GM23248 (cell line): ENCODE measurements around the gene C1orf174. TPM values are rescaled to one million over a fixed set of nuclear protein-coding genes. Genes with fewer than 3 reads are reported as not detected.

Experiments used
- DNase-seq: peaks from one replicate; pipeline ENCODE4 v3.0.0-alpha.2; 2015
- H2AFZ ChIP-seq: fragments of 200-600 bp; sonication (generic); 2 replicates; pipeline ENCODE4 v1.6.1; 2016; ENCODE audit warnings: antibody characterized with exemption
- H3F3A ChIP-seq: fragments of 200-600 bp; sonication (generic); 2 replicates; pipeline ENCODE4 v1.6.1; 2016; ENCODE audit warnings: mild to moderate bottlenecking, antibody characterized with exemption, mixed run types; ENCODE audit not compliant: insufficient read depth
- H3K27ac ChIP-seq: fragments of 200-600 bp; sonication (generic); 2 replicates; pipeline ENCODE4 v1.5.1; 2016; ENCODE audit warnings: mild to moderate bottlenecking
- H3K27me3 ChIP-seq: fragments of 200-600 bp; sonication (generic); replicated peaks from 2 replicates; pipeline ENCODE4 v1.6.1; 2016; ENCODE audit warnings: mild to moderate bottlenecking; ENCODE audit not compliant: insufficient read depth
- H3K36me3 ChIP-seq: fragments of 200-600 bp; sonication (generic); 2 replicates; pipeline ENCODE4 v1.6.1; 2016; ENCODE audit warnings: low read depth, mild to moderate bottlenecking
- H3K4me1 ChIP-seq: fragments of 200-600 bp; sonication (generic); 2 replicates; pipeline ENCODE4 v1.6.1; 2016; ENCODE audit warnings: mild to moderate bottlenecking; ENCODE audit not compliant: insufficient read depth
- H3K4me2 ChIP-seq: fragments of 200-600 bp; sonication (generic); one replicate; pipeline ENCODE4 v1.6.1; 2016; ENCODE audit warnings: mild to moderate bottlenecking; ENCODE audit not compliant: unreplicated experiment
- H3K4me3 ChIP-seq: fragments of 200-600 bp; sonication (generic); 2 replicates; pipeline ENCODE4 v1.5.1; 2016; ENCODE audit warnings: mild to moderate bottlenecking
- H3K79me2 ChIP-seq: fragments of 200-600 bp; sonication (generic); 2 replicates; pipeline ENCODE4 v1.6.1; 2016; ENCODE audit warnings: mild to moderate bottlenecking; ENCODE audit not compliant: insufficient read depth
- H3K9ac ChIP-seq: fragments of 200-600 bp; sonication (generic); 2 replicates; pipeline ENCODE4 v1.6.1; 2016; ENCODE audit warnings: mild to moderate bottlenecking
- H3K9me2 ChIP-seq: fragments of 200-600 bp; sonication (generic); 2 replicates; pipeline ENCODE4 v1.6.1; 2016; ENCODE audit warnings: mixed run types, mild to moderate bottlenecking, moderate library complexity; ENCODE audit not compliant: insufficient read depth
- H3K9me3 ChIP-seq: fragments of 200-600 bp; sonication (generic); one replicate; pipeline ENCODE4 v1.6.1; 2017; ENCODE audit warnings: low read depth
- H4K20me1 ChIP-seq: fragments of 200-600 bp; sonication (generic); 2 replicates; pipeline ENCODE4 v1.6.0; 2016; ENCODE audit not compliant: insufficient read depth
- EZH2 ChIP-seq: fragments of 200-600 bp; sonication (generic); IDR thresholded peaks from 2 replicates; pipeline ENCODE4 v1.6.1; 2018; ENCODE audit warnings: antibody characterized with exemption, mild to moderate bottlenecking; ENCODE audit not compliant: insufficient read depth, poor library complexity, severe bottlenecking
- EZH2phosphoT487 ChIP-seq: fragments of 200-600 bp; sonication (generic); IDR thresholded peaks from 2 replicates; pipeline ENCODE4 v1.6.1; 2018; ENCODE audit warnings: antibody characterized with exemption, moderate library complexity, mild to moderate bottlenecking, low read depth; ENCODE audit not compliant: insufficient read depth
- WGBS, 2 experiments: methylation state at CpG; one replicate each; pipeline ENCODE4 v1.1.6; 2015 to 2017; ENCODE audit warnings: low lambda C conversion rate in 2 of 2, low coverage in 1 of 2; ENCODE audit errors: missing lambda C conversion rate in 2 of 2; 5-methylcytosine and 5-hydroxymethylcytosine counted together
- in situ Hi-C: fragments of 300-500 bp; cut with MboI; formaldehyde crosslinking; loops from 2 replicates; pipeline ENCODE4 v1.15.0; 2020
- polyA plus RNA-seq: library from polyadenylated mRNA; unstranded; fragments of >200 nt; fragmentation: Nextera tagmentation; extraction: Ambion mirVana; gene quantifications from 2 replicates; pipeline ENCODE4 v1.2.1, GENCODE V29; 2016
- total RNA-seq: library from RNA; depleted of rRNA; stranded (reverse); fragments of >200 nt; shearing (Covaris generic); gene quantifications from 2 replicates; pipeline ENCODE4 v1.2.3, GENCODE V29; 2014

Gene C1orf174
- total and polyA plus RNA-seq, 2 experiments from 2014 or later = 33.2 to 36.9 TPM

- no peaks in the 10 kb centered on the region for H3K4me1 ChIP-seq
- no peaks in the 10 kb centered on the region for H3K79me2 ChIP-seq
- H3F3A ChIP-seq = no peaks in the 10 kb centered on the region
- H3K27ac ChIP-seq = no peak overlapping the region
- no peak for TF ChIP-seq EZH2
- no peak for TF ChIP-seq EZH2phosphoT487
- no peaks in the 10 kb centered on the region for H3K27me3 ChIP-seq
- no peak for DNase-seq
- WGBS, 2 experiments = 2 to 6% methylated on average over 12 of the region's 12 CpGs
- in situ Hi-C loops = no loop called here
- no peak overlapping the region for H3K4me3 ChIP-seq
- no peaks in the 10 kb centered on the region for H3K9me3 ChIP-seq
- no peak overlapping the region for H3K9ac ChIP-seq
- H2AFZ ChIP-seq = no peak overlapping the region
- no peaks in the 10 kb centered on the region for H3K9me2 ChIP-seq
- no peaks in the 10 kb centered on the region for H3K36me3 ChIP-seq
- H3K4me2 ChIP-seq = no peak overlapping the region
- no peaks in the 10 kb centered on the region for H4K20me1 ChIP-seq
These were observed 40.8 kb upstream of the C1orf174 start for GRCh38 chr1:3940754-3941345.

DNA sequence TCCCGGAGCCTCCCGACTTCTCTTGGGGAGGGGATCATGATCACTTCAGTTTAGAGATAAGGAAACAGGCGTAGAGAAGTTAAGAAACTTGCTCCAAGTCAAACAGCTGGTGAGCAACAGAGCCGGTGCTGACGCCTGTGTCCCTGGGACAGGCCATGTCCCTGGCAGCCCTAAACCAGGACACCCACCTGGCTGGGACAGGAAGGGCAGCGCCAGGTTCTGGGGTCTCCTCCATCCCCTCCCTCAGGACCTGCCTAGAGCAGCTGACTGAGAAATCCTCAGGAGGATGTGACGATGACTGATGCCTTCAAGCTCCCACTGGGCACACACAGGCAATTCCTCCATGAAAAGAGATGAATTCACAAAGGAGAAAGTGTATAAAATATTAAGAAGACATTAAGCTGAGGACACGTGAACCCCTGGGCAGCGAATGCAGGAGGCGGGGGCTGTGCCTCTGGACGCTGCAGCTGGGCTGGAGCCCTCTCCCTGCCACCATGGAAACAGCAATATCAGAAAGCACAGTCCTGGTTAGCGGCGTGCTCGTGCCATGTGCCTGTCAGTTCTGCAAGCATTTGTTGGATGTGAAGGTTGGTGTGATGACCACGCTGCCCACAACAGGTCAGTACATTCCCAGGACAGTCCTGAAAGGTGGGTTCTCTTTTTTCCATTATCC lies 40.1 kb upstream of the C1orf174 start:
- H3F3A ChIP-seq = no peaks in the 10 kb centered on the region

DNA sequence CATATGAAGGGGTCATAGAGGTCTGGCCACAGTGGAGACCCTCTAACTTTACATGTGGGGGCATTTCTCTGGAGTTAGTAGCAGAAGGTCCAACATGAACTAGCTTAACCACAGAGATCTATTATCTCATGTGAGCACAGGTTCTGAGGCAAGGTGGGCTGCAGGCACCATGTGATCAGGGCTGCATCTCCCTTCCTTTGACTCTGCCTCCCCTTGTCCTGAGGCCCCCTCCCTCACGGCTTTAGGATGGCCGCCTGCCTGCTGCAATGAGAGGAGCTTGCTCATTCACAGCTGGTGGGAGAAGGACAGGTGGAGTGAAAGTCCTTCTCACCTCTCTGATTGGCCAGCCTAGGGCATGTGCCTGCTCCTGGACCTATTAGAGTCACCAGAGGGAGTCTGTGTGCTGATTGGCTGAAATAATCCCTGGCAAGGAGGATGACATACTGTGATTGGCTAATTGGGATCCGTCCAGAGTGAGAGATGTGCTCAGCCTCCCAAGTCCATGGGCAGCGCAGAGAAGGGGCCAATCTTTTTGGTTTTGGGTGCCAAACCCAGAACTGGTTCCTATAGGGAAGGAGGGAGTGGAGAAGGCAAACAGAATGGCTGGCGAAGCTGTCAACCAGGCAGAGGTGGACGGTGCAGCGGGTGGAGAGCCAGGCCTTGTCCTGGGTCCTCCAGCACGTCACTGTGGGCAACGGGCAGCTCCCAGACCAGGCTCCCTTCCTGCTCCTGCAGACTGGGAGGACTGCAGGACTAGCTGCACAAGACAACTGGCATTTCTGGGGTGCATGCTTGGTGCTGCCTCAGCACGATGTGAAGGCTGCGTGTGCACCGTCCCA lies 39.4 kb upstream of the C1orf174 start:
- Histone ChIP-seq H3K9ac (no peak overlapping the region), H3K27me3 (no peaks in the 10 kb centered on the region), H3F3A (no peaks in the 10 kb centered on the region), H3K27ac (no peak overlapping the region), H2AFZ (no peak overlapping the region), H3K4me3 (no peak overlapping the region), H3K79me2 (no peaks in the 10 kb centered on the region), H3K9me3 (peaks cover 4% of the 10 kb centered on the region), H3K9me2 (no peaks in the 10 kb centered on the region), H3K4me1 (no peaks in the 10 kb centered on the region), H3K4me2 (no peak overlapping the region), H3K36me3 (no peaks in the 10 kb centered on the region), H4K20me1 (no peaks in the 10 kb centered on the region)
- no peak for TF ChIP-seq EZH2
- no peak for TF ChIP-seq EZH2phosphoT487
- DNase-seq = no peak
- 26 to 27% methylated on average over 12 of the region's 12 CpGs for WGBS, 2 experiments
- in situ Hi-C loops = no loop called here

More for the DNA sequence above, 40.1 kb upstream of the C1orf174 start:
- Histone ChIP-seq H3K27me3 (no peaks in the 10 kb centered on the region), H3K9ac (no peak overlapping the region), H3K36me3 (no peaks in the 10 kb centered on the region), H2AFZ (no peak overlapping the region), H4K20me1 (no peaks in the 10 kb centered on the region), H3K4me1 (no peaks in the 10 kb centered on the region), H3K79me2 (no peaks in the 10 kb centered on the region), H3K4me3 (no peak overlapping the region), H3K9me3 (no peaks in the 10 kb centered on the region), H3K4me2 (no peak overlapping the region), H3K9me2 (no peaks in the 10 kb centered on the region), H3K27ac (no peak overlapping the region)
- TF ChIP-seq EZH2 = no peak
- TF ChIP-seq EZH2phosphoT487 = no peak
- 4 to 5% methylated on average over 15 of the region's 15 CpGs for WGBS, 2 experiments
- in situ Hi-C loops = no loop called here
- DNase-seq = no peak

GRCh38 chr1:3932156-3932919 lies 32.3 kb upstream of the C1orf174 start:
- Histone ChIP-seq H3K4me3 (no peak overlapping the region), H3F3A (no peaks in the 10 kb centered on the region), H3K9ac (no peak overlapping the region), H4K20me1 (no peaks in the 10 kb centered on the region), H3K4me1 (no peaks in the 10 kb centered on the region), H3K27ac (no peak overlapping the region), H3K4me2 (no peak overlapping the region), H3K9me3 (peaks cover 5% of the 10 kb centered on the region), H3K36me3 (no peaks in the 10 kb centered on the region), H3K9me2 (no peaks in the 10 kb centered on the region), H2AFZ (no peak overlapping the region), H3K79me2 (no peaks in the 10 kb centered on the region), H3K27me3 (no peaks in the 10 kb centered on the region)
- in situ Hi-C loops = no loop called here
- DNase-seq = no peak
- TF ChIP-seq EZH2 = no peak
- TF ChIP-seq EZH2phosphoT487 = no peak
- WGBS, 2 experiments = 25 to 28% methylated on average over 21 of the region's 21 CpGs
